Progenitor cell of endocrine pancreas (in vitro differentiated cells): ENCODE measurements around the gene ZNF280B. TPM values are rescaled to one million over a fixed set of nuclear protein-coding genes. Genes with fewer than 3 reads are reported as not detected.

Experiments
- DNase-seq: peaks from one replicate; pipeline ENCODE4 v3.0.0; 2021; ENCODE audit warnings: low spot score; ENCODE audit not compliant: unreplicated experiment
- H3K27ac Mint-ChIP-seq: 2 replicates; pipeline ENCODE4 v1.8.0; 2021; ENCODE audit warnings: mild to moderate bottlenecking, moderate library complexity, mixed read lengths
- H3K27me3 Mint-ChIP-seq: 2 replicates; pipeline ENCODE4 v1.8.0; 2021; ENCODE audit warnings: mixed read lengths
- H3K36me3 Mint-ChIP-seq: 2 replicates; pipeline ENCODE4 v1.8.0; 2022; ENCODE audit warnings: mixed read lengths; ENCODE audit not compliant: insufficient read depth
- H3K4me1 Mint-ChIP-seq: 2 replicates; pipeline ENCODE4 v1.8.0; 2021; ENCODE audit warnings: low read depth, mixed read lengths
- H3K4me3 Mint-ChIP-seq: 2 replicates; pipeline ENCODE4 v1.8.0; 2021; ENCODE audit warnings: low read depth, mild to moderate bottlenecking, moderate library complexity, mixed read lengths
- H3K9me3 Mint-ChIP-seq: 2 replicates; pipeline ENCODE4 v1.8.0; 2021; ENCODE audit warnings: low read depth, mixed read lengths
- CTCF ChIP-seq: fragments of 200-600 bp; sonication (generic); IDR thresholded peaks from one replicate; pipeline ENCODE4 v1.5.0; 2021; ENCODE audit warnings: antibody characterized with exemption, mild to moderate bottlenecking; ENCODE audit not compliant: unreplicated experiment
- long read RNA-seq: library from polyadenylated mRNA; unstranded; transcript quantifications from one replicate; pipeline ENCODE4 v2.0.0, GENCODE V29; 2020
- total RNA-seq: library from RNA; stranded (reverse); gene quantifications from 2 replicates; pipeline ENCODE4 v1.2.1, GENCODE V29; 2021

Gene ZNF280B, protein sequence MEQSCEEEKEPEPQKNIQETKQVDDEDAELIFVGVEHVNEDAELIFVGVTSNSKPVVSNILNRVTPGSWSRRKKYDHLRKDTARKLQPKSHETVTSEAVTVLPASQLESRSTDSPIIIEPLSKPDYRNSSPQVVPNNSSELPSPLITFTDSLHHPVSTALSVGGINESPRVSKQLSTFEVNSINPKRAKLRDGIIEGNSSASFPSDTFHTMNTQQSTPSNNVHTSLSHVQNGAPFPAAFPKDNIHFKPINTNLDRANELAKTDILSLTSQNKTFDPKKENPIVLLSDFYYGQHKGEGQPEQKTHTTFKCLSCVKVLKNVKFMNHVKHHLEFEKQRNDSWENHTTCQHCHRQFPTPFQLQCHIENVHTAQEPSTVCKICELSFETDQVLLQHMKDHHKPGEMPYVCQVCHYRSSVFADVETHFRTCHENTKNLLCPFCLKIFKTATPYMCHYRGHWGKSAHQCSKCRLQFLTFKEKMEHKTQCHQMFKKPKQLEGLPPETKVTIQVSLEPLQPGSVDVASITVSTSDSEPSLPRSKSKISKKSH
- 7.0 and 7.3 TPM in 2 replicates for total RNA-seq
- long read RNA-seq, full-length matches to known transcripts, result 17 of 21 reads
- long read RNA-seq, partial matches to known transcripts, result 0 of 21 reads
- long read RNA-seq, other reads (novel, unspliced or antisense), result 4 of 21 reads

DNA sequence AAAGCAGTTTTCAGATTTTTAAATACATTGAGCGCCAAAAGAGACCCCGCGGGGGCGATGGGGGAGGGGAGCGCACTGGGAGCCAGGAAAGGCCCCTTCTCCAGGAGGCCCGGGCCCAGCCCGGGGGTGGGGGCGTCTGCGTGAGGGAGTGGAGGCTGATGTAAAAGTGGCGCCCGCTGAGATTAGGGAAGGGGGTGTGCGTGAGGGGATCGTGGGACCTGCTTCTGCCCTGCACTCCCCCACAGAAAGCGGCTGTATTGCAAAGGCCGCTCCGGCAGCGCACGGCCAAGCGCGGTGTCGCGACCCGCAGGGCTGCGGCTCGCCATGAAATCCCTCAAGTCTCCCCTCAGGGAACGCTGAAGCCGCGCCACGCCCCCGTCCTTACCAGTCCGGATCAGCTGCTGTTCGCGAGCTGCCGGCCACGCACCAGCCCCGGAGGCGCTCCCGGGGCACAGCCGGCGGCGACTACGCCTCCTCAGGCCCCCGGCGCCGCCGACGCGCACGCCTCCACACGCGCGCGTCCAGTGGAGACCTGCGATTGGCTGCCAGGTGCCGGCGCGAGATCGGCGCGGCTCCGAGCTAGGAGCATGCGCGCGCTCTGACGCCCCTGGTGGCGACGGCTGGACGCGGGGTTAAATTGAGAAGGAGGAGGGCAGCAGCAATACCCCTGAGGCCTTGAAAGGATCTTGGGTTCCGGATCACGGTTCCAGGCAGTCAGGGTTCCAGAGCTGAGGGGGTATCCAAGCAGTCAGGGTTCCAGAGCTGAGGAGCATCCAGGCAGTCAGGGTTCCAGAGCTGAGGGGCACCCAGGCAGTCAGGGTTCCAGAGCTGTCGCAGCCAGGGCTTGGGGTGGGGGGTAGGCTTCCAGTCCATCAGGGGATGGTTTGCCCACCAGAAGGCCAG, at the start of gene ZNF280B:
Gene ZNF280B (minus strand): TSS at position 469 of the 903 bp plus-strand sequence. CDS start 19,344 bp downstream, outside the sequence.
- peaks cover 21% of the 10 kb centered on the region for H3K27me3 Mint-ChIP-seq
- peaks cover 15% of the 10 kb centered on the region for H3K4me1 Mint-ChIP-seq
- H3K36me3 Mint-ChIP-seq, result peaks cover 22% of the 10 kb centered on the region
- peak; percentile 77 for DNase-seq
- peak within 1 kb of the TSS; percentile 76 for H3K4me3 Mint-ChIP-seq
- H3K27ac Mint-ChIP-seq, result peak within 1 kb of the TSS; percentile 65
- peak; percentile 79 for TF ChIP-seq CTCF
- H3K9me3 Mint-ChIP-seq, result peaks cover 13% of the 10 kb centered on the region

GRCh38 chr22:22556995-22557925, 48.7 kb upstream of the ZNF280B start:
- Mint-ChIP-seq H3K9me3 (no peaks in the 10 kb centered on the region), H3K27ac (no peak overlapping the region), H3K4me1 (no peaks in the 10 kb centered on the region), H3K4me3 (no peak overlapping the region), H3K27me3 (peaks cover 36% of the 10 kb centered on the region), H3K36me3 (no peaks in the 10 kb centered on the region)
- TF ChIP-seq CTCF, result no peak
- DNase-seq, result no peak

DNA sequence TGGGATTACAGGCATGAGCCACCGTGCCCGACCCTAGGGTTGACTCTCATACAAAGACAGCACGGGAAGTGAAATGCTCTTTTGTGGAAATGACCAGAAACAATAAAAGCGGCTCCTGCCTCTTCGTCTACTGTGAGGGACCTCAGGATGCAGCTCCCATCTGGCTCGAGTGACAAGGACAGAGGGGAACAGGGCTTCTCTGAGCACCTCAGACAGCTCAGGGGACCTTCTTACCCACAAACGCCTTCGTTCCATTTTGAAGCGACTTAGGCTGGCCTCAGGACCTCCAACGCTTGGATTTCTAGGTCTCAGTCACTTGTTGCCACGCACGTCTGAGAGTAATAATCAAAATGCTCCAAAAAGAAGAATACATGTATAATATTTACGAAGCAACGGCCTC, 48.0 kb upstream of the ZNF280B start:
- H3K36me3 Mint-ChIP-seq, result no peaks in the 10 kb centered on the region
- TF ChIP-seq CTCF, result no peak
- H3K27ac Mint-ChIP-seq, result no peak overlapping the region
- H3K4me1 Mint-ChIP-seq, result no peaks in the 10 kb centered on the region
- peaks cover 30% of the 10 kb centered on the region for H3K27me3 Mint-ChIP-seq
- no peak overlapping the region for H3K4me3 Mint-ChIP-seq
- H3K9me3 Mint-ChIP-seq, result no peaks in the 10 kb centered on the region
- no peak for DNase-seq

GRCh38 chr22:22555596-22555995, 47.1 kb upstream of the ZNF280B start:
- Mint-ChIP-seq H3K9me3 (no peaks in the 10 kb centered on the region), H3K27ac (no peak overlapping the region), H3K27me3 (peaks cover 37% of the 10 kb centered on the region), H3K36me3 (no peaks in the 10 kb centered on the region), H3K4me3 (no peak overlapping the region), H3K4me1 (no peaks in the 10 kb centered on the region)
- DNase-seq, result no peak
- TF ChIP-seq CTCF, result no peak
